22Rv1 (cell line): ENCODE results near the gene FHIT.

ENCODE experiments used
- CTCF ChIP-seq: fragments of 450-650 bp; IDR thresholded peaks from 2 replicates; pipeline ENCODE4 v1.5.1; 2017; ENCODE audit warnings: mild to moderate bottlenecking
- ZFX ChIP-seq: fragments of 450-650 bp; IDR thresholded peaks from 2 replicates; pipeline ENCODE4 v1.6.1; 2017; ENCODE audit warnings: antibody characterized with exemption, borderline replicate concordance

- TF ChIP-seq CTCF = no peak
- TF ChIP-seq ZFX = no peak
Measured at GRCh38 chr3:60810881-60811280, 440.4 kb downstream of the FHIT start.
